OCI-LY7 (cell line): ENCODE results near the gene STK33. TPM values are rescaled to one million over a fixed set of nuclear protein-coding genes. Genes with fewer than 3 reads are reported as not detected.

Source experiments
- BruUV-seq: library from RNA; stranded (reverse); fragments of 400-500 nt; replicated peaks from 2 replicates; lab custom pipeline; 2021; lab: Mats Ljungman, UMichigan
- CTCF ChIA-PET: fragments of 300-600 bp; sonication (Branson Sonifier 250); formaldehyde crosslinking; loops from one replicate; lab custom pipeline; 2022; ENCODE audit warnings: antibody characterized with exemption; ENCODE audit not compliant: unreplicated experiment; lab: Charles Lee
- POLR2A ChIA-PET: fragments of 300-600 bp; sonication (Branson Sonifier 250); formaldehyde crosslinking; loops from one replicate; lab custom pipeline; 2022; ENCODE audit warnings: antibody characterized with exemption; lab: Charles Lee
- DNase-seq: peaks from one replicate; pipeline ENCODE4 v3.0.0-alpha.2; 2015; ENCODE audit warnings: low spot score
- H2AFZ ChIP-seq: fragments of 200-600 bp; sonication (generic), shearing (Covaris generic); 2 replicates; pipeline ENCODE4 v1.6.1; 2014; ENCODE audit warnings: mild to moderate bottlenecking, antibody characterized with exemption, low read length, moderate library complexity
- H3K27ac ChIP-seq: fragments of 200-600 bp; sonication (generic); 2 replicates; pipeline ENCODE4 v1.5.1; 2014; ENCODE audit warnings: mixed run types, low read depth, mild to moderate bottlenecking, moderate library complexity, low read length, inconsistent platforms; ENCODE audit not compliant: poor library complexity, severe bottlenecking
- H3K36me3 ChIP-seq: fragments of 200-600 bp; sonication (generic); 2 replicates; pipeline ENCODE4 v1.6.1; 2014; ENCODE audit warnings: mild to moderate bottlenecking, antibody characterized with exemption, low read length, moderate library complexity, mixed read lengths; ENCODE audit not compliant: insufficient read depth
- H3K4me1 ChIP-seq: fragments of 200-600 bp; sonication (generic); 2 replicates; pipeline ENCODE4 v1.5.1; 2014; ENCODE audit warnings: mild to moderate bottlenecking, low read length; ENCODE audit not compliant: insufficient read depth, poor library complexity, severe bottlenecking
- H3K4me2 ChIP-seq: fragments of 200-600 bp; sonication (generic); 2 replicates; pipeline ENCODE4 v1.6.1; 2014; ENCODE audit warnings: mild to moderate bottlenecking, low read length
- H3K4me3 ChIP-seq: fragments of 200-600 bp; sonication (generic); 2 replicates; pipeline ENCODE4 v1.5.1; 2014; ENCODE audit warnings: mild to moderate bottlenecking, low read depth, low read length; ENCODE audit not compliant: poor library complexity, severe bottlenecking
- H3K79me2 ChIP-seq: fragments of 200-600 bp; sonication (generic); 2 replicates; pipeline ENCODE4 v1.6.1; 2016; ENCODE audit warnings: low read depth, mild to moderate bottlenecking, low read length, moderate library complexity, mixed read lengths; ENCODE audit not compliant: insufficient read depth
- H3K9me2 ChIP-seq: fragments of 200-600 bp; sonication (generic); 2 replicates; pipeline ENCODE4 v1.6.1; 2016; ENCODE audit warnings: mild to moderate bottlenecking, low read length, mixed read lengths; ENCODE audit not compliant: insufficient read depth
- H3K9me3 ChIP-seq: fragments of 200-600 bp; sonication (generic); 2 replicates; pipeline ENCODE4 v1.6.1; 2014; ENCODE audit warnings: mild to moderate bottlenecking, mixed run types, low read length, mixed read lengths
- H4K20me1 ChIP-seq: fragments of 200-600 bp; sonication (generic); 2 replicates; pipeline ENCODE4 v1.6.1; 2014; ENCODE audit warnings: mild to moderate bottlenecking, antibody characterized with exemption, low read length, moderate library complexity, mixed read lengths; ENCODE audit not compliant: insufficient read depth
- CTCF ChIP-seq: fragments of 200-600 bp; sonication (generic); conservative IDR thresholded peaks from 2 replicates; pipeline ENCODE4 v1.5.1; 2014; ENCODE audit warnings: mild to moderate bottlenecking, antibody characterized with exemption, low read length, moderate library complexity, mixed read lengths
- EZH2phosphoT487 ChIP-seq: fragments of 200-600 bp; sonication (generic); IDR thresholded peaks from 2 replicates; pipeline ENCODE4 v1.6.1; 2018; ENCODE audit warnings: low read depth, borderline replicate concordance, mild to moderate bottlenecking, mixed run types, antibody characterized with exemption, low read length, moderate library complexity, mixed read lengths
- intact Hi-C: fragments of 100-400 bp; cut with micrococcal nuclease; formaldehyde crosslinking; loops from one replicate; pipeline ENCODE4 v1.10.0; 2022; ENCODE audit not compliant: unreplicated experiment
- total RNA-seq, 2 experiments: library from RNA; depleted of rRNA in 1 of 2; stranded (reverse); fragments of >200 nt in 1 of 2; shearing (Covaris generic) in 1 of 2; gene quantifications; 2 replicates each; pipeline ENCODE4 v1.2.3, GENCODE V29; 2014 to 2022

STK33 gene
- total RNA-seq, 2 experiments from 2014 or later: 0.73 TPM; not detected in 1

DNA sequence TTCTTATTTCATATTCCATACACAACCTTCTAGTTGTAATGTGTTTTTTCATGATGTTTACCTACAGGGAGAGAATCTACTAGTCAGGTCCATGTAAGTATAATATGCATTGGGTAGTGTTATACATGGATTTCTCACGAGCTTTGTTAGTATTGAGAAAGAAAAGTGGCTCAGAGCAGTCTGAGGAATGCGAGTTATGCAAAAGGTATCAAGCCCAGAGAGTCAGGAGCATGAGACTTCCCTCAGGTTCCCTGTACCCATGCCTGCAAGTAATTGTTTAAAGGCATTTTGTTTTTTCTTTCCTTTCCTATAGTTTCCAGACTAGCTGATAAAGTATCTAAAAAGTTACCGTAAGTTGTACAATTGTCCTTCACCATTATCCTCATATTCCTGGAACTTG, 66.1 kb downstream of the STK33 start:
- CTCF ChIA-PET: interaction anchor here (1.0 kb wide), 1 partner anchor 308 kb away, joined by 3 read pairs; no protein-coding TSS in a partner anchor
- H3K9me2 ChIP-seq: no peaks in the 10 kb centered on the region

GRCh38 chr11:8523396-8523795, 70.6 kb downstream of the STK33 start:
- Histone ChIP-seq H3K36me3 (no peaks in the 10 kb centered on the region), H3K27ac (no peak overlapping the region), H3K9me2 (no peaks in the 10 kb centered on the region), H4K20me1 (no peaks in the 10 kb centered on the region), H2AFZ (no peak overlapping the region), H3K9me3 (no peaks in the 10 kb centered on the region), H3K79me2 (no peaks in the 10 kb centered on the region), H3K4me1 (no peaks in the 10 kb centered on the region), H3K4me2 (no peak overlapping the region), H3K4me3 (no peak overlapping the region)
- TF ChIP-seq CTCF (no peak), EZH2phosphoT487 (no peak)
- ChIA-PET POLR2A (no interaction called here), CTCF (no interaction called here)
- BruUV-seq: no TSS peak
- DNase-seq: no peak
- intact Hi-C loops: no loop called here

More for the DNA sequence above, 66.1 kb downstream of the STK33 start:
- H3K9me3 ChIP-seq: no peaks in the 10 kb centered on the region
- TF ChIP-seq CTCF: no peak
- no peak for TF ChIP-seq EZH2phosphoT487
- H3K4me3 ChIP-seq: no peak overlapping the region
- intact Hi-C loops: no loop called here
- H3K27ac ChIP-seq: no peak overlapping the region
- H3K4me1 ChIP-seq: no peaks in the 10 kb centered on the region
- H3K36me3 ChIP-seq: no peaks in the 10 kb centered on the region
- no peaks in the 10 kb centered on the region for H3K79me2 ChIP-seq
- POLR2A ChIA-PET: no interaction called here
- no peak overlapping the region for H3K4me2 ChIP-seq
- H4K20me1 ChIP-seq: no peaks in the 10 kb centered on the region
- H2AFZ ChIP-seq: no peak overlapping the region
- BruUV-seq: no TSS peak
- DNase-seq: no peak

DNA sequence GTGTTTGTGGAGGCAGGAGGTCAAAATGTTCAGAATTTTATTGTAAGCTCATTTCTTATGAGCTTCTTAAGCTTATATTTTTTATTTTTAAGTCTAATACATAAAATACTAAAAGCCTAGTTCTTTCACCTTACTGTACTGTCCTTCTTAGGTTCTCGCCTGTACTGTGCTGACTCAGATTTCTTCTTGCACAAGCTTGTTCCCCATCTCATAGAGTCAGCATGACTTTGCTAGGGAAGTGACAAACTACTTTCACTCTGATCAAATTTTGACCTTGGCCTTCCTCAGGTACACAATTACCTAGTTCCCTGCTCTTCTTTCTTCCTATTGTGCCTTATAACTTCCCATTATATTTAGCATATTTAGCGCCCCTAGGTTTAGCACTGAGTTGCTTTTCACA, 81.5 kb downstream of the STK33 start:
- ChIA-PET POLR2A (no interaction called here), CTCF (no interaction called here)
- H2AFZ ChIP-seq: no peak overlapping the region
- no peak overlapping the region for H3K4me3 ChIP-seq
- no peak for DNase-seq
- H3K4me2 ChIP-seq: no peak overlapping the region
- no peak overlapping the region for H3K27ac ChIP-seq
- TF ChIP-seq EZH2phosphoT487: no peak
- TF ChIP-seq CTCF: no peak
- no peaks in the 10 kb centered on the region for H4K20me1 ChIP-seq
- H3K9me3 ChIP-seq: no peaks in the 10 kb centered on the region
- no peaks in the 10 kb centered on the region for H3K4me1 ChIP-seq
- intact Hi-C loops: no loop called here
- BruUV-seq: no TSS peak
- H3K36me3 ChIP-seq: no peaks in the 10 kb centered on the region
- no peaks in the 10 kb centered on the region for H3K79me2 ChIP-seq
- H3K9me2 ChIP-seq: no peaks in the 10 kb centered on the region
